Measurements from ENCODE around the gene ADCY2.

- TF ChIP-seq ZNF274 (IDR thresholded peaks at IDR 0.05; ENCODE audit: low read depth, low read length) (no peak), SUZ12 (IDR thresholded peaks at IDR 0.05; ENCODE audit: extremely low read depth, insufficient read depth, insufficient read length) (no peak), YY1 (IDR thresholded peaks at IDR 0.05; ENCODE audit: insufficient read depth, insufficient read length) (no peak)
These were observed 9.3 kb downstream of the ADCY2 start for GRCh38 chr5:7405277-7405676.
